Endothelial cell (in vitro differentiated cells): ENCODE results near the gene CD164L2. TPM values are rescaled to one million over a fixed set of nuclear protein-coding genes. Genes with fewer than 3 reads are reported as not detected.

Experiments used
- DNase-seq: peaks from one replicate; pipeline ENCODE4 v3.0.0; 2021; ENCODE audit warnings: low spot score
- H3K27ac Mint-ChIP-seq: one replicate; pipeline ENCODE4 v1.8.0; 2021; ENCODE audit warnings: mixed read lengths, inconsistent platforms; ENCODE audit not compliant: unreplicated experiment
- H3K27me3 Mint-ChIP-seq: one replicate; pipeline ENCODE4 v1.8.0; 2021; ENCODE audit warnings: mild to moderate bottlenecking, moderate library complexity, mixed read lengths, inconsistent platforms; ENCODE audit not compliant: unreplicated experiment
- H3K36me3 Mint-ChIP-seq: one replicate; pipeline ENCODE4 v1.8.0; 2021; ENCODE audit warnings: mild to moderate bottlenecking, low read depth, mixed read lengths, inconsistent platforms; ENCODE audit not compliant: unreplicated experiment
- H3K4me1 Mint-ChIP-seq: one replicate; pipeline ENCODE4 v1.8.0; 2021; ENCODE audit warnings: mild to moderate bottlenecking, mixed read lengths, inconsistent platforms; ENCODE audit not compliant: unreplicated experiment
- H3K4me3 Mint-ChIP-seq: one replicate; pipeline ENCODE4 v1.8.0; 2021; ENCODE audit warnings: mild to moderate bottlenecking, mixed read lengths, inconsistent platforms; ENCODE audit not compliant: unreplicated experiment
- H3K9me3 Mint-ChIP-seq: one replicate; pipeline ENCODE4 v1.8.0; 2021; ENCODE audit warnings: mixed read lengths, inconsistent platforms; ENCODE audit not compliant: unreplicated experiment
- CTCF ChIP-seq: fragments of 200-600 bp; sonication (generic); IDR thresholded peaks from one replicate; pipeline ENCODE4 v1.5.0; 2021; ENCODE audit warnings: antibody characterized with exemption; ENCODE audit not compliant: unreplicated experiment
- total RNA-seq: library from RNA; stranded (reverse); fragmentation: NEBNext Ultra II Directional; extraction: Animal tissue kit (Norgen Biotek cat#: 25700); gene quantifications from one replicate; pipeline ENCODE4 v1.2.1, GENCODE V29; 2021; ENCODE audit not compliant: unreplicated experiment

The CD164L2 gene
- total RNA-seq, 1 donor from 2014 or later, result 0.72 TPM

GRCh38 chr1:27345272-27345671, 37.9 kb downstream of the CD164L2 start:
- Mint-ChIP-seq H3K27ac (no peak overlapping the region), H3K9me3 (no peaks in the 10 kb centered on the region), H3K4me3 (no peak overlapping the region), H3K4me1 (peaks cover 17% of the 10 kb centered on the region), H3K27me3 (peaks cover 12% of the 10 kb centered on the region), H3K36me3 (no peaks in the 10 kb centered on the region)
- no peak for DNase-seq
- no peak for TF ChIP-seq CTCF

- no peak for TF ChIP-seq CTCF
Observed at GRCh38 chr1:27343639-27344025, 39.5 kb downstream of the CD164L2 start.

GRCh38 chr1:27342778-27343638, 40.1 kb downstream of the CD164L2 start:
- Mint-ChIP-seq H3K4me1 (peaks cover 32% of the 10 kb centered on the region), H3K4me3 (peak overlapping the region; percentile 31), H3K27me3 (peaks cover 19% of the 10 kb centered on the region), H3K36me3 (no peaks in the 10 kb centered on the region), H3K27ac (no peak overlapping the region), H3K9me3 (no peaks in the 10 kb centered on the region)
- no peak for TF ChIP-seq CTCF
- DNase-seq, result no peak

More at GRCh38 chr1:27343639-27344025, 39.5 kb downstream of the CD164L2 start:
- DNase-seq, result no peak
- Mint-ChIP-seq H3K36me3 (no peaks in the 10 kb centered on the region), H3K4me3 (peak overlapping the region; percentile 31), H3K9me3 (no peaks in the 10 kb centered on the region), H3K27me3 (peaks cover 17% of the 10 kb centered on the region), H3K27ac (no peak overlapping the region), H3K4me1 (peaks cover 29% of the 10 kb centered on the region)

- Mint-ChIP-seq H3K27ac (no peak overlapping the region), H3K4me3 (no peak overlapping the region), H3K9me3 (no peaks in the 10 kb centered on the region), H3K4me1 (peaks cover 32% of the 10 kb centered on the region), H3K36me3 (no peaks in the 10 kb centered on the region), H3K27me3 (peaks cover 19% of the 10 kb centered on the region)
- no peak for TF ChIP-seq CTCF
- DNase-seq, result no peak
Observed at GRCh38 chr1:27342391-27342777, 40.7 kb downstream of the CD164L2 start.

- H3K27ac Mint-ChIP-seq, result peak within 1 kb of the TSS; percentile 48
- H3K9me3 Mint-ChIP-seq, result no peaks in the 10 kb centered on the region
- DNase-seq, result peak; percentile 48
- no peak within 1 kb of the TSS for H3K4me3 Mint-ChIP-seq
- peaks cover 19% of the 10 kb centered on the region for H3K27me3 Mint-ChIP-seq
- peaks cover 32% of the 10 kb centered on the region for H3K4me1 Mint-ChIP-seq
- peaks cover 2% of the 10 kb centered on the region for H3K36me3 Mint-ChIP-seq
- TF ChIP-seq CTCF, result no peak
Observed at GRCh38 chr1:27341525-27342252, 41.4 kb downstream of the CD164L2 start, which contains the start of gene SYTL1. Gene SYTL1, plus strand, starts transcription at chr1:27342022. Its CDS starts 3,313 bp downstream, at chr1:27345335.
